NB4 (cell line): ENCODE results near the gene EDNRA.
"Not testable (repeated sequence)": the region's sequence is repeated elsewhere in the genome, so short reads cannot be mapped to it uniquely, and the experiment has no call there.

ENCODE experiments used
- DNase-seq: peaks from one replicate; pipeline ENCODE4 v3.0.0; 2010; ENCODE audit warnings: low read depth
- H3K4me3 ChIP-seq: one replicate; pipeline ENCODE4 v1.5.1; 2011; ENCODE audit warnings: mild to moderate bottlenecking, low read depth, low read length, moderate library complexity
- MAX ChIP-seq: IDR thresholded peaks from 2 replicates; pipeline ENCODE4 v1.6.1; 2011; ENCODE audit warnings: low read depth, low read length
- MYC ChIP-seq: IDR thresholded peaks from 2 replicates; pipeline ENCODE4 v1.6.1; 2011; ENCODE audit warnings: low read depth, low read length
- POLR2A ChIP-seq: IDR thresholded peaks from 2 replicates; pipeline ENCODE4 v1.6.1; 2011; ENCODE audit warnings: mild to moderate bottlenecking; ENCODE audit not compliant: insufficient read length; ENCODE audit errors: extremely low read depth
- TF ChIP-seq, protein P1 (sequence below): IDR thresholded peaks from one replicate; pipeline ENCODE4 v1.5.1; 2012; ENCODE audit warnings: low read depth, low read length

Gene EDNRA

DNA sequence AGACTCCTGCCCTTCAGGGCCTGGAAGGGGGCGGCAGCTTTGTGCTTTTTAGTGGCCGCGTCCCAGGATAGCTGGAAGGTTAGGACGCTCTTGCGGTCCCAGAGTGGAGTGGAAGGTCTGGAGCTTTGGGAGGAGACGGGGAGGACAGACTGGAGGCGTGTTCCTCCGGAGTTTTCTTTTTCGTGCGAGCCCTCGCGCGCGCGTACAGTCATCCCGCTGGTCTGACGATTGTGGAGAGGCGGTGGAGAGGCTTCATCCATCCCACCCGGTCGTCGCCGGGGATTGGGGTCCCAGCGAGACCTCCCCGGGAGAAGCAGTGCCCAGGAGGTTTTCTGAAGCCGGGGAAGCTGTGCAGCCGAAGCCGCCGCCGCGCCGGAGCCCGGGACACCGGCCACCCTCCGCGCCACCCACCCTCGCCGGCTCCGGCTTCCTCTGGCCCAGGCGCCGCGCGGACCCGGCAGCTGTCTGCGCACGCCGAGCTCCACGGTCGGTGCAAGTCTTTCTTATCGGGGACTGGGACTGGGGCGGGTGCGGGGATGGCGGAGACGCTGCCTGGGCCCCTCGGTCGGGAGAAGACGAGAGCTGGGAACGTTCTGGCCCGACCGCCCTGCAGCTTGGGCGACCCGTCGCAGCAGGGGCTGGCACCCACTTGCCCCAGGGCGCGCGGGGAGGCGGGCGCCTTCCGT, at the start of gene EDNRA:
EDNRA (plus strand) TSS at position 207 of the 686 bp plus-strand sequence. CDS start 4,585 bp downstream, outside the sequence.
- H3K4me3 ChIP-seq: no peak within 1 kb of the TSS
- TF ChIP-seq POLR2A: no peak
- no peak for TF ChIP-seq MYC
- no peak for TF ChIP-seq MAX
- TF ChIP-seq, protein P1, sequence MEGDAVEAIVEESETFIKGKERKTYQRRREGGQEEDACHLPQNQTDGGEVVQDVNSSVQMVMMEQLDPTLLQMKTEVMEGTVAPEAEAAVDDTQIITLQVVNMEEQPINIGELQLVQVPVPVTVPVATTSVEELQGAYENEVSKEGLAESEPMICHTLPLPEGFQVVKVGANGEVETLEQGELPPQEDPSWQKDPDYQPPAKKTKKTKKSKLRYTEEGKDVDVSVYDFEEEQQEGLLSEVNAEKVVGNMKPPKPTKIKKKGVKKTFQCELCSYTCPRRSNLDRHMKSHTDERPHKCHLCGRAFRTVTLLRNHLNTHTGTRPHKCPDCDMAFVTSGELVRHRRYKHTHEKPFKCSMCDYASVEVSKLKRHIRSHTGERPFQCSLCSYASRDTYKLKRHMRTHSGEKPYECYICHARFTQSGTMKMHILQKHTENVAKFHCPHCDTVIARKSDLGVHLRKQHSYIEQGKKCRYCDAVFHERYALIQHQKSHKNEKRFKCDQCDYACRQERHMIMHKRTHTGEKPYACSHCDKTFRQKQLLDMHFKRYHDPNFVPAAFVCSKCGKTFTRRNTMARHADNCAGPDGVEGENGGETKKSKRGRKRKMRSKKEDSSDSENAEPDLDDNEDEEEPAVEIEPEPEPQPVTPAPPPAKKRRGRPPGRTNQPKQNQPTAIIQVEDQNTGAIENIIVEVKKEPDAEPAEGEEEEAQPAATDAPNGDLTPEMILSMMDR: no peak
- no peak for DNase-seq

DNA sequence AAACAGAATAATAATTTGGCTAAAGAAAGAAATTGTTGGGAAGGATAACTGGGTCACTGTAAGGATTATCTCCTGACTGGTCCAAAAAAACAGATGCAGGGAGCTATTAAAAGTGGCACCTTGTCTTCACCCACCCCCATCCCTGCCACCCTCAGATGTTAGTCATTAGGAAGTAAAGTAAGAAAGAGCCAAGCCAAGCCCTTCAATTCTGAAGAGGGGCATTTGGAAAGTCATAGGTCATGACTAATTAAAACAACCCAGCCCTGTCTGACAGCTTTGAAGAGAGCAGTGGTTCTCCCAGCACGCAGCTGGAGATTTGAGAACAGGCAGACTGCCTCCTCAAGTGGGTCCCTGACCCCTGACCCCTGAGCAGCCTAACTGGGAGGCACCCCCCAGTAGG, 46.5 kb upstream of the EDNRA start:
- H3K4me3 ChIP-seq, DNase-seq: not testable (repeated sequence)

- TF ChIP-seq MAX: no peak
- TF ChIP-seq POLR2A: no peak
- TF ChIP-seq, protein P1: no peak
- TF ChIP-seq MYC: no peak
- no peak for DNase-seq
- H3K4me3 ChIP-seq: no peak overlapping the region
Observed at GRCh38 chr4:147440442-147440841, 40.5 kb upstream of the EDNRA start.

DNA sequence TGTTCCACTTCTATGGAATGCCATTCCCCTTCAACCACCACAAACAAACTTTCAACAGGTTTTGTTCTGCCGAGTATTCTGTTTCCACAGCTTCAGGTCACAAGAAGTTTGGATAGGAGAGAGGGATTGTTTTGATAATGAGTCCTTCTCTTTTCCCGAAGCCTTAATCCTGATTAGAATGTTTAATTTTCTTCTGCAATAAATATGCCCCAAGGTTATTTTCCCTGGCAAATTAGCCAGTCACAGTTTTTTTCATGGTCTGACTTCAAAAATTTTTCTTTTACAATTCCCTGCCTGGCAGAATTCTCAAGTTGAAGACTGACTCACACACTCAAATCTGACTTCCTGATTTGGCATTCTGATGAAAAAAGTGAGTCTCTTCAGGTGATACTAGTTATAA, 33.1 kb upstream of the EDNRA start:
- DNase-seq: no peak
- H3K4me3 ChIP-seq: no peak overlapping the region
- TF ChIP-seq POLR2A (no peak), MYC (no peak), MAX (no peak)
- TF ChIP-seq, protein P1: no peak

- H3K4me3 ChIP-seq: no peak overlapping the region
- TF ChIP-seq, protein P1: no peak
- TF ChIP-seq MAX (no peak), MYC (no peak), POLR2A (no peak)
- DNase-seq: no peak
Observed at GRCh38 chr4:147453561-147454141, 27.2 kb upstream of the EDNRA start.

GRCh38 chr4:147456706-147457105, 24.2 kb upstream of the EDNRA start:
- no peak overlapping the region for H3K4me3 ChIP-seq
- no peak for DNase-seq
- TF ChIP-seq, protein P1: no peak
- TF ChIP-seq MAX (no peak), POLR2A (no peak), MYC (no peak)
